ENCODE results near the gene WNT11. TPM values are rescaled to one million over a fixed set of nuclear protein-coding genes. Genes with fewer than 3 reads are reported as not detected.

The WNT11 gene
- total RNA-seq, 1 donor from 2014 or later, result not detected

GRCh38 chr11:76234021-76234415 lies 27.7 kb upstream of the WNT11 start:
- Histone ChIP-seq H3K27me3 (ENCODE audit: control insufficient read depth, insufficient read depth, low read length) (peaks cover 6% of the 10 kb centered on the region), H3K36me3 (ENCODE audit: control insufficient read depth, insufficient read depth, low read length) (no peaks in the 10 kb centered on the region), H3K4me3 (ENCODE audit: low read depth, low read length) (no peak overlapping the region)
- no peak for DNase-seq (ENCODE audit: low read depth)
- FAIRE-seq, result no peak
- TF ChIP-seq CTCF (IDR thresholded peaks at IDR 0.05; ENCODE audit: insufficient read depth, low read length, severe bottlenecking), result no peak

- Histone ChIP-seq H3K27me3 (ENCODE audit: control insufficient read depth, insufficient read depth, low read length) (peaks cover 6% of the 10 kb centered on the region), H3K4me3 (ENCODE audit: low read depth, low read length) (no peak overlapping the region), H3K36me3 (ENCODE audit: control insufficient read depth, insufficient read depth, low read length) (no peaks in the 10 kb centered on the region)
- TF ChIP-seq CTCF (IDR thresholded peaks at IDR 0.05; ENCODE audit: insufficient read depth, low read length, severe bottlenecking), result no peak
- no peak for FAIRE-seq
- DNase-seq (ENCODE audit: low read depth), result no peak
These were observed 27.1 kb upstream of the WNT11 start for GRCh38 chr11:76233196-76233921.

GRCh38 chr11:76232026-76232665 lies 25.8 kb upstream of the WNT11 start:
- Histone ChIP-seq H3K36me3 (ENCODE audit: control insufficient read depth, insufficient read depth, low read length) (no peaks in the 10 kb centered on the region), H3K27me3 (ENCODE audit: control insufficient read depth, insufficient read depth, low read length) (peaks cover 6% of the 10 kb centered on the region), H3K4me3 (ENCODE audit: low read depth, low read length) (no peak overlapping the region)
- DNase-seq (ENCODE audit: low read depth), result no peak
- TF ChIP-seq CTCF (IDR thresholded peaks at IDR 0.05; ENCODE audit: insufficient read depth, low read length, severe bottlenecking), result no peak
- no peak for FAIRE-seq

- Histone ChIP-seq H3K27me3 (ENCODE audit: control insufficient read depth, insufficient read depth, low read length) (peaks cover 6% of the 10 kb centered on the region), H3K36me3 (ENCODE audit: control insufficient read depth, insufficient read depth, low read length) (no peaks in the 10 kb centered on the region), H3K4me3 (ENCODE audit: low read depth, low read length) (no peak overlapping the region)
- no peak for FAIRE-seq
- DNase-seq (ENCODE audit: low read depth), result no peak
- TF ChIP-seq CTCF (IDR thresholded peaks at IDR 0.05; ENCODE audit: insufficient read depth, low read length, severe bottlenecking), result no peak
These were observed 24.9 kb upstream of the WNT11 start for GRCh38 chr11:76231121-76231738.

GRCh38 chr11:76230392-76230791 lies 24.1 kb upstream of the WNT11 start:
- TF ChIP-seq CTCF (IDR thresholded peaks at IDR 0.05; ENCODE audit: insufficient read depth, low read length, severe bottlenecking), result no peak
- H3K27me3 ChIP-seq (ENCODE audit: control insufficient read depth, insufficient read depth, low read length), result peaks cover 6% of the 10 kb centered on the region
- no peak for DNase-seq (ENCODE audit: low read depth)
- no peak overlapping the region for H3K4me3 ChIP-seq (ENCODE audit: low read depth, low read length)
- no peak for FAIRE-seq
- no peaks in the 10 kb centered on the region for H3K36me3 ChIP-seq (ENCODE audit: control insufficient read depth, insufficient read depth, low read length)
